GM19043 (cell line): ENCODE data around the gene HCN2.
"Not testable (repeated sequence)": the region's sequence is repeated elsewhere in the genome, so short reads cannot be mapped to it uniquely, and the experiment has no call there.

Source experiments
- ATAC-seq: cut with Tn5 transposase; IDR thresholded peaks from one replicate; pipeline ENCODE4 v1.9.1; 2021; ENCODE audit warnings: low read depth; ENCODE audit not compliant: unreplicated experiment

The HCN2 gene

DNA sequence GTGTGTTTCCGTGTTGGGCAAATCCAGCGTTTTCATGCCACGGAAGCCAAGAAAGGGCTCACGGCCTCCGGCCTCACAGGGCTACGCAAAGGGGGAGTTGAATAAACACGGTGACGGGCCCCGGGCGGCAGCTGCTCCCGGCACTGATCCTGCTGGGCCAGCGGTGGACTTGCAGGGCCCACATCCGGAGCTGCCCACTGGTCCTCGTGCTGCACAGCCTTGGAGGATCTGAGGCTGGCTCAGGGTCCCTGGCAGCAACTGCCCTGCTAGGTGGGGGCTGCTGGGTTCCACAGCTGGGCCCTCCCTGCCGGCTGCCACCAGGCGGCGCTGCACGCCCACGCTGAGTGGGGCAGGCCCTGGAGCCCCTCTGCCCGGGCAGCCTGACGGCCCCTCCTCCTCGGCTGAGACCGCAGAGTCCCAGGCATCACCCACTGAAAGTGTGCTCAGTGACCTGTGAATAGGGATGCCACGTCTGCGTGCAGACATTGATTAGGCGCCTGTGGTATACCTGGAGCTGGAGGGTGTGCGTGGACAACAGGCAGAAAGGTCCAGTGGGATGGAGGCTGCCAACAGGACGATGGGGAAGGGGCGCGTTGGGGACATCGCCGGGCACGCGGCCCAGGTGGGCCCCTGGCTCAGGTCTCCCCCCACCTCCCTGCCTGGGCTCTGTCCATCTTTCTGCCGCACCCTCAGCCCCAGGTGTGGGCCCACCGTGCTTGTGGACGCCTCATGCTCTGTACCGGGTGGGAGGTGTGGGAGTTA lies 5.3 kb upstream of the HCN2 start:
- no peak for ATAC-seq

DNA sequence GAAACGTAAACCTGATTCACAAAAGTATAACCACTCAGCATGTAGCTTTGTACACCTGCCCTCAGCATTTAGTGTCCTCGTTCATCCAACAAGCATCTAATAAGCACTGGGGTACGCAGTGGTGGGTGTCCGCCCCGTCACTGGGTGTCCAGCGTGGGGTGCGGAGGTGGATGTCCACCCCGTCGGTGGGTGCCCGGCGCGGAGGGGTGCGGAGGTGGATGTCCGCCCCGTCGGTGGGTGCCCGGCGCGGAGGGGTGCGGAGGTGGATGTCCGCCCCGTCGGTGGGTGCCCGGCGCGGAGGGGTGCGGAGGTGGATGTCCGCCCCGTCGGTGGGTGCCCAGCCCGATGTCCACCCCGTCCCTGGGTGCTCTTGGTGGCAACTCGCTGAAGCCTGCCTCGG lies 4.5 kb upstream of the HCN2 start:
- ATAC-seq: not testable (repeated sequence)

DNA sequence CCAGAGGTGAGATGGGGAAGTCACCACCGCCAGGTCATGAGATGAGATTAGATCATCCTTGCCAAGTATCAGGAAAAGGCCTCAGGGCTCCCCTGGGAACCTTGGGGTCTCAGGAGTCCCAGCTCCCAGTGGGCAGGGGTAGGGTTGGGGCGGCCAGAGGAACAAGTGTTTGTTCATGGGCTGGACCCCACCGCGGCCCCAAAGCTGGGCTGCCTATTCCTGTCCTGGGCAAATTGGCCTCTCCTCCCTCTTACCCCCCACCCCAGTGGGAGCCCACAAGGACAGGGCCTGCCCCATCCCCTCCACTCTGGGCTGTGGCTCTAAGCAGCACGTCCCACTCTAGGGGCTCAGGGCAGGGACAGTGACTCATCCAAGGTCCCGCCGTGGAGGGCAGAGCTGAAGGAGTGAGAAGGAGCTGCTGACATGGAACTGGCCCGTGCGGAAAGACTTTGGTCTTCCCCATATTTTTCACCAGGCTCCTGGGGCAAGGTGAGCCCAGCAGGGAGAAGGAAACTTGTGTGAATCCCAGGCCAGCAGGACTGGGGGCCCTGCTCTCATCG lies 4.0 kb upstream of the HCN2 start:
- ATAC-seq: no peak

DNA sequence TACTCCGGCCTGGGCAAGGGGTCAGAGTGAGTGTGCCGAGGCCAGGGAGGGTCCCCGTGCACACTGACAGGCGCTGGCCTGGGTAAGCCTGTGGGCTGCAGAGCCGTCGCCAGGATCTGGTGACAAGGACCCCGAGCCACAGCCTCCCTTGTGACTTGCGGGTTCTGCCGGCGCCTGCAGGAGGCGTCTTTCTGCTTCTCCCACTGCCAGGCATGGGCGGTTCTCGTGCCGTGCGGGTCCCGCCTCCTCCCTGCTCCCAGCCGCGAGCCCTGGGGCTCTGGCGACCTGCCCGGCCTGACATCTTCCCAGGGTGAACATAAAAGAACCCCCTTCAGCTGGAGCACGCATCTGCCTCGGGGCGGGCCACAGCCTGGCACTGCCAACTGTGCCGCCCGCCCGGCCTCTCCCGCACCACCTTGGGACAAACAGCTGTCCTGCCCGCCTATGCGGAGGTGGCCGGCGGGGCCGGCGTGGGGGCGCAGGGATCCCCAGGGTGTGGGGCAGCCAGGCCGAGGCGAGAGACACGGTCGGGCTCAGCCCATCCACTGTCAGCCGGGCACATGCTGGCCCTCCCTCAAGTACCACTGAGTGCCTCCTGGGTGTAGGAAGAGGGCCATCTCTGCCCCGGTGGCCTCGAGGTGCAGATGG lies 1.5 kb upstream of the HCN2 start:
- ATAC-seq: no peak

GRCh38 chr19:588741-589692 lies 664 bp upstream of the HCN2 start:
- ATAC-seq: no peak

DNA sequence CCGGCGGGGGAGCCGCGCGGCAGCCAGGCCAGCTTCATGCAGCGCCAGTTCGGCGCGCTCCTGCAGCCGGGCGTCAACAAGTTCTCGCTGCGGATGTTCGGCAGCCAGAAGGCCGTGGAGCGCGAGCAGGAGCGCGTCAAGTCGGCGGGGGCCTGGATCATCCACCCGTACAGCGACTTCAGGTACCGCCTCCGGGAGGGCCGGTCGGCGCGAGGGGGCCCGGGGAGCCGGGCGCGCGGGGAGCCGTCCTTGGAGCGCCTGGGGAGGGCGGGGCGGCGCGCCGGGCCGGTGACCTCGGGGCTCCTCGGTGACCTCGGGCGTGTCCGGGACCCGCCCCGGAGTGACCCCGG lies 690 bp downstream of the HCN2 start:
- no peak for ATAC-seq

DNA sequence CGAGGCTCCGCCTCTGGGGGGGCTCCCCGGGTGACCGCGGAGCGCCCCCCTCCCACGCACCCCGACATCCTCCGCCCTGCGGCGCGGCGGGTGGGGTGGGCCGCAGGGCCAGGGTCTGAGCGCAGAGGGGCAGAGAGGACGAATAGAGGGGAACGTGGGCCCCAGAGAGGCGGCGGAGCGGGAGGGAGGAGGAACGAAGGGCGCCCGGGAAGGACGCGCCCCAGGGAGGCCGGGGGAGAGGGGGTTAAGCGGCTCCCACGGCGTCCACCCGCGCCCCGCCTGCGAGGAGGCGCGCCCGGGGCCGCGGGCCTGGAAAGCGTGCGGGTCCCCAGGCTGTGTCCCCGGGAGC lies 1.0 kb downstream of the HCN2 start:
- no peak for ATAC-seq

- no peak for ATAC-seq
These were observed 1.6 kb downstream of the HCN2 start for GRCh38 chr19:591099-591958.

GRCh38 chr19:592101-592500 lies 2.4 kb downstream of the HCN2 start:
- ATAC-seq: no peak

- no peak for ATAC-seq
These were observed 3.4 kb downstream of the HCN2 start for GRCh38 chr19:593055-593454.

DNA sequence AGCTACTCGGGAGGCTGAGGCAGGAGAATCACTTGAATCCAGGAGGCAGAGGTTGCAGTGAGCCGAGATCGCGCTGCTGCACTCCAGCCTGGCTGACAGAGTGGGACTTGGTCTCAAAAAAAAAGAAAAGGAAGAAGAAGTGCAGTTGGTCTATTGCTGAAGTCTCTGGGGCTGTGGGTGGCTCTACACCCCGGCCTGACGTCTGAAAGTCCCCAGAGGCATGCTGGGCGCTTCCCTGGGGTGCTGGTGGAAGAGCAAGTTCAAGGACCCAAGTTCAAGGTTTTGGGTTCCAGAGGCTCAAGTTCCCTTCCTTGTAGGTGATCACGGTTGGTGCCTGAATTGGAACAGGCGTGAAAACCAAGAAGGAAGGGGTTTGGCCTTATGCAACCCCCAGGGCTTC lies 3.8 kb downstream of the HCN2 start:
- no peak for ATAC-seq

DNA sequence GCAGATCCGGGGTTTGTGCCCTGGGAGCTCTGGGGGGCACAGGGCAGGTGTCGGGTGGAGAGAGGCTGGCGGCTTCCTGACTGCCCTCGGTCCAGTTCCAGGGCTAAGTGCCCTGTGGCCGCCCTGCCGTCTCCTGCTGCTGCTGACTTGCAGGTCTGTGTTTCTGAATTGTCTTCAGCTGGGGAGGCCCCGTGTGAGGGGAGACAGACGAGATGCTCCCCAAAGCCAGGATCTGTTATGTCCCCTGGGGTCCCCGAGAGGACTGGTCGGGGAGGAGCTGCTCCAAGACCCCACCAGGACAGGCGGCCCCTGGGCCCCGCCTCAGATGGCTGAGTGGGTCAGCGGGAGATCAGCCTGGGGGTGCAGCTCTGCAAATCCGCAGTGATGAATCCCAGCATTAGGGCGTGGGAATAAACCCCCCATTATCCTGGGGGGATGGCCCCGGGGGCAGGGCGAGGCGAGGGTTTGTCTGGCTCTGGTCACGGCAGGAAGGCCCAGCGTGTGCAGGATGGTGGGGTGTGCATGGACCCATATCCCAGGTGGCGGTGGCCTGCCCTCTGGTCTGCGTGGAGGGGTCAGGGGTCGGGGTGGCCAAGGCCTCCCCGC lies 4.7 kb downstream of the HCN2 start:
- ATAC-seq: no peak

GRCh38 chr19:595326-596262 lies 5.9 kb downstream of the HCN2 start:
- ATAC-seq: no peak

DNA sequence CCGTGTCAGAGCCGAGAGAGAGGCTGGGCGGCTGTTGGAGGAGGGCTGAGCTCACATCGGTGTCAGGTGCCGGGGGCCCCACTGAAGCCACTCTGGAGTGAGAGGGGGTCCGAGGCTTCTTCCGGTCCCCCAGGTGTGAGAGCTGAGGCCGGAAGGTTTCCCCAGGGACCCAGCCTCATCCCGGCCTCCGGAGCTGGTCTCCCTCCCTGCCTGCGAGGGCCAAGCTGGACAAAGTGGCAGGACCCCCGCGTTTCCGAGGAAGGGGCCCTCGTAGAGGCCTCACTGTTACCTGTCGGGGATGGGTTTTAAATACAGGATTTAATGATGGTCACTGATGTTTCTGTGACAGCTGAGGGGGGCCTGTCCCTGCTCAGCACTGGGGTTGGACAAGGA lies 6.6 kb downstream of the HCN2 start:
- ATAC-seq: no peak

DNA sequence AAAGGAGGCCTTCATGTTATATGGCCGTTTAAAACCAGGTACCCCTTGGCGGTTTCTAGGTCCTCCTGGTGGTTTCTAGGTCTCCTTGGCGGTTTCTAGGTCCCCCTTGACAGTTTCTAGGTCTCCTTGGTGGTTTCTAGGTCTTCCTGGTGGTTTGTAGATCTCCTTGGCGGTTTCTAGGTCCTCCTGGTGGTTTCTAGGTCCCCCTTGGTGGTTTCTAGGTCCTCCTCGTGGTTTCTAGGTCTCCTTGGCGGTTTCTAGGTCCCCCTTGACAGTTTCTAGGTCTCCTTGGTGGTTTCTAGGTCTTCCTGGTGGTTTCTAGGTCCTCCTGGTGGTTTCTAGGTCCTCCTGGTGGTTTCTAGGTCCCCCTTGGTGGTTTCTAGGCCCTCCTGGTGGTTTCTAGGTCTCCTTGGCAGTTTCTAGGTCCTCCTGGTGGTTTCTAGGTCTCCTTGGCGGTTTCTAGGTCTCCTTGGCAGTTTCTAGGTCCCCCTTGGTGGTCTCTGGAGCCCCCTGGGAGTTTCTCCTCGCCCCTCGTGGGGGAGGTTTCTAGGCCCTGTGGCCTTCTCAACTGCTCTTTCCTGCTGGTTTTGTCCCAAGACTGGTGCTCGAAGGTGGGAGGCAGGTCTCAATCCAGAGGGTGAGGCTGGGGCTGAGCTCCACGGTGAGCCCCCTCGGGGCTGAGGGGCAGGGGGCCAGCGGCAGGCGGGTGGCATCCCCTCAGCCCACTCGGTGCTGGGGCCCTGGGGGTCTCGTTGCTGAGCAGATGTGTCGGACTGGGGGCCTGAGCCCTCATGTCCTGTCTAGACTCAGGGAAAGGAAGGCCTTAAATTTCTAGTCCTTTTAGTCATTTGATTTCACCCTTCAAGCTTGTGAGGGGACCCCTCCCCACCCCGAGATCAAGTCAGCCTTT lies 8.0 kb downstream of the HCN2 start:
- ATAC-seq: no peak

DNA sequence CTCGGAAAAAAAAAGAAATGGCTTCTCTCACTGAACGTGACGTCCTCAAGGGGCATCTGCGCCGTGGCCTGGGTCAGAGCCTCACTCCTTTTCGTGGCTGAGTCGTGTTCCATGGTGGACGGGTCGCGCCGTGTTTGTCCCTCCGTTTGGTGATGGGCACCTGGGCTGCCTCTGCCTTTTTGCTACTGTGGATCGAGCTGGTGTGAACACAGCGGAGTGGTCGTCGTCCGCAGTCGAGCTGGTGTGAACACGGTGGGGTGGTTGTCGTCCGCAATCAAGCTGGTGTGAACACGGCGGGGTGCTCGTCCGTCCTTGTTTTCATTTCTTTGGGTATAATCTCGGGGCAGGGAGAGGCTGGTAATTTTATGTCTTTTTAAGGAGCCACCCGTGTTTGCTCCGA lies 11.6 kb downstream of the HCN2 start:
- no peak for ATAC-seq

GRCh38 chr19:601790-602189 lies 12.1 kb downstream of the HCN2 start:
- ATAC-seq: no peak
